Measurements from ENCODE around the gene MNAT1. TPM values are rescaled to one million over a fixed set of nuclear protein-coding genes. Genes with fewer than 3 reads are reported as not detected.
A peak's percentile ranks its signal among the peaks of the same experiment; 100 is the strongest.
"Not testable (repeated sequence)": the region's sequence is repeated elsewhere in the genome, so short reads cannot be mapped to it uniquely, and the experiment has no call there.

Gene MNAT1
- total RNA-seq, 1 donor, result 71.7 TPM

DNA sequence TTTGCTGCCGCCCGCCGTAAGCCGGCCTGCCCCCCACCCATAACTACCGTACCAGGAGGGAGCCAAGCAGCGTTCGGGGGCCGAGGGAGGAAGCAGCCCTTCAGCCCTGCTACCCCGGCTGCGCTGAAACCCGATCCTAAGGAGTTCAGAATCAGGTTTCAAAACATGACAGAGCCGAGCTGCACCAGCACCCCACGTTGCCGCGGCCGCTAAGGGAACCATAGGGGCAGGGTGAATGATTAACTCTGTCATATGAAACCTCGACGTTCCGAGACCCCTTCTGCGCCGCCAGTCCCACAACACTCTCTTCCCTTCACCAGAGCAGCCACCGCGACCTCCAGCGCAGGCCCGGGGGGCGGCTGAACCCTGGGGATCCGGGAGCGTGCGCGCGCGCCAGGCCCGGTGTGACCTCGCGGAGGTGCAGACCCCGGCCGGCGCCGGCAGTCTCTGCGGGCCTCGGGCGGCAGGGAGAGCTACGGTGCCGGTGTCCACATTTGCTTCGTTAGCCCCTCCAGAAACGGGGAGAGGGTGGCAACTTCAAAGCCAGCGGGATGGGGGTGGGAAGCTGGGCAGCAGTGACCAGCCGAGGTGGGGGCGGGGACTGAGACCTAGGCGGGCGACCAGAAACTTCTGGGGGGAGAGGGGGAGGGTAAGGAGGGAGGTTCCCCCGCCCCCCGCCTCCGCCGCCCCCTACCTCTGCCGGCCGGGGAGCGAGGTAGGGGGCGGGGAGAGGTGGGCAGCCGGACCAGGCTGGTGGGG, 12.0 kb upstream of the MNAT1 start:
- no peak for TF ChIP-seq CTCF (IDR thresholded peaks at IDR 0.05; ENCODE audit: insufficient read depth, low read depth, low read length)
- peak; percentile 74 for DNase-seq (ENCODE audit: low read depth)
- peak overlapping the region; percentile 73 for H3K4me3 ChIP-seq (ENCODE audit: low read depth, low read length)

DNA sequence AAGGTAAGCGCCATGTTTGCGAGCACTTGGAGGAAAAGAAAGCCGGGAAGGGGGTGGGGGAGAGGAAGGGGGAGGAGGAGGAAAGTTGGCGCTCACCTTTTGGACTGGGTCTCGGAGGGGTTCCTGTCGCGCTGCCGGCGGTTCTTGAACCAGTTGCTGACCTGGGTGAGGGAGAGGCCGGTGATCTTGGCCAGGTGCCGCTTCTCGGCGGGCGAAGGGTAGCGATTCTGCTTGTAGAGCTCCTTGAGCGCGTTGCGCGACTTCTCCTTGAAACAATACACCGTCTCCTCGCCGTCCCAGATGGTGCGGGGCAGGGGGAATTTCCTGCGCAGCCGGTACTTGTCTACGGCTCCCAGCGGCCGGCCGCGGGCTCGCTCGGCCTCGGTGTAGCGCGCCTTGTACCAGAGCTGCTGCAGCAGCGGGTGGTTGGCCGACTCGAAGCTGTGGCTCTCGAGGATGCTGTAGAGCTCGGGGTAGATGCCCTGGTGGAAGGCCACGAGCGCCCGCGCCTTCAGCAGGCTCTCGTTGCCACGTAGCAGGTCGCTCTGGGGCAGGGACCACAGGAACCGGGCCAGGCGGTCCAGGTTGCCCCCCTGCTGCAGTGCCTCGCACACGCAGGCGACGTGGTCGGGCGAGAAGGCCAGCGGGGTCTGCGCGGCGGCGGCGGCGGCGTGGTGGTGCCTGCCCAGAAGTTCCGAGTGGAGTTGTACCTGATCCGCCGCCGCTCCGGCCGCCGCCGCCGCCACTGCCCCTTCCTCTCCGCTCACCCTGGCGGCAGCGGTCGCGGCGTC, 11.2 kb upstream of the MNAT1 start:
- DNase-seq (ENCODE audit: low read depth), result peak; percentile 62
- peak overlapping the region; percentile 73 for H3K4me3 ChIP-seq (ENCODE audit: low read depth, low read length)
- TF ChIP-seq CTCF (IDR thresholded peaks at IDR 0.05; ENCODE audit: insufficient read depth, low read depth, low read length), result no peak

DNA sequence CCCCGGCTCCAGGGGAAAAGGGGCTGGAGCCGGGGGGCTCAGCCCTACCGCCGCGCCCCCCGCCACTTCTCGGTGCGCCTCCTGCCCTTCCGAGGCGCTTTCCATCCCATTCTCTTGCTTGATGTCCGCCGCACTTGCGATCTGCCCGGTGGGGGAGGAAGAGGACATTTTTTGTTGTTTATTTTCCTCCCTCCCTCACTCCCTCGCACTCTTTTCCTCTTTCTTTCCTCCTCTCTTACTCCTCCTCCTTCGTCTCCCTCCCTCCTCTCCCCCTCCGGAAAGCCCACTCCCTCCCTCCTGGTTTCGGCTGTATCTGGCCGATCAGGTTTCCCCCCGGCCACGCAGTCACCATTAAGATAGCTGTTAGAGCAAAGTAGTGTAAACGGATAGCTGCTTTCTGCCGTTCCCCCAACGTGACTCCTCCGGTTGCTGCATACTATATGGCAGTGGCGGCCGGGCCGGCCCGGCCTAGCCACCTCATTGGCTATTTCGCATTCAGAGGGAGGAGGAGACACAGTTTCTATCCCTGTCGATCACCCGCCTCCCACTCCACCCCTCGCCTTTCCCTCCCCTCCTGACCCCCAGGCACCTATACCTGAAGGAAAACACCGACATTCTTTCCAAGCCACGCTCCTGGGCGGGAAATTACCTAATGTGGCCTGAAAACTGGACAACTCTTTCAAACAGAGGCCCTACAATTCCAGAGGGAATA, 10.5 kb upstream of the MNAT1 start, which contains the start of gene SIX4:
Gene SIX4 (minus strand): TSS at position 445 of the 712 bp plus-strand sequence. CDS start 277 bp downstream, at position 168.
- H3K4me3 ChIP-seq (ENCODE audit: low read depth, low read length), result peak within 1 kb of the TSS; percentile 73
- no peak for TF ChIP-seq CTCF (IDR thresholded peaks at IDR 0.05; ENCODE audit: insufficient read depth, low read depth, low read length)
- DNase-seq (ENCODE audit: low read depth), result peak; percentile 80

DNA sequence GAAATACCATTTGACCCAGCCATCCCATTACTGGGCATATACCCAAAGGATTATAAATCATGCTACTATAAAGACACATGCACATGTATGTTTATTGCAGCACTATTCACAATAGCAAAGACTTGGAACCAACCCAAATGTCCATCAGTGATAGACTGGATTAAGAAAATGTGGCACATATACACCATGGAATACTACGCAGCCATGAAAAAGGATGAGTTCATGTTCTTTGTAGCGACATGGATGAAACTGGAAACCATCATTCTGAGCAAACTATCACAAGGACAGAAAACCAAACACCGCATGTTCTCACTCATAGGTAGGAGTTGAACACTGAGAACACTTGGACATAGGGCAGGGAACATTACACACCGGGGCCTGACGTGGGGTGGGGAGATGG, 3.3 kb upstream of the MNAT1 start:
- not testable (repeated sequence) for DNase-seq (ENCODE audit: low read depth); H3K4me3 ChIP-seq (ENCODE audit: low read depth, low read length)

GRCh38 chr14:60732840-60733483, 1.6 kb upstream of the MNAT1 start:
- no peak for TF ChIP-seq CTCF (IDR thresholded peaks at IDR 0.05; ENCODE audit: insufficient read depth, low read depth, low read length)
- H3K4me3 ChIP-seq (ENCODE audit: low read depth, low read length), result no peak overlapping the region
- no peak for DNase-seq (ENCODE audit: low read depth)

DNA sequence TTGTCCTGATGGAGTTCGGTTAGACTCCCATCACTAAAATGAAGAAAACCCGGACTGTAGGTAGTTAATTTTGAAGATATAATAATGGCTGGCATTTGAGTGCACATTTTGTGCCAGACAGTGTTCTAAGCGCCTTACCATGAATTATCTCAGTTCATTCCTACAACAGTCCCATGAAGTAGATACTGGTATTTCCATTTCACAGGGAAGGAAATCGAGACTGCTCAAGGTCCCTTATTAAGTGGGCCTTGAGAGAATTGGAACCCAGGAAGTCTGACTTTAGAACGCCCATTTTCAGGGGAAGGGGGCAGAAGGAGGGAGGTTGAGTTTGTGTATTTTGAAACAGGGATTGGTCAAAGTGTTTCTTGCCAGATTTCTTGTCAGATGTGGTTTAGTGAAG, 855 bp downstream of the MNAT1 start:
- no peak for DNase-seq (ENCODE audit: low read depth)
- TF ChIP-seq CTCF (IDR thresholded peaks at IDR 0.05; ENCODE audit: insufficient read depth, low read depth, low read length), result no peak
- H3K4me3 ChIP-seq (ENCODE audit: low read depth, low read length), result peak overlapping the region; percentile 84

Data from fibroblast of villous mesenchyme (primary cell).